Measurements from ENCODE around the gene CSAD.

- no peak for TF ChIP-seq CTCF (IDR thresholded peaks at IDR 0.05; ENCODE audit: insufficient read depth, low read length, poor library complexity, severe bottlenecking)
- TF ChIP-seq EZH2phosphoT487 (conservative IDR thresholded peaks at IDR 0.05; ENCODE audit: low read length) = no peak
Measured at GRCh38 chr12:53229454-53229853, 48.7 kb upstream of the CSAD start.
